Stimulated activated CD8-positive, alpha-beta memory T cell treated with anti-CD3 and anti-CD28 coated beads, Interleukin-4, amount 100 ng/mL, for 24 hours (primary cell): ENCODE measurements around the gene FAM187B.

Experiments
- DNase-seq: peaks from one replicate; pipeline ENCODE4 v3.0.0-alpha.2; 2020; ENCODE audit warnings: low read depth

Gene FAM187B

DNA sequence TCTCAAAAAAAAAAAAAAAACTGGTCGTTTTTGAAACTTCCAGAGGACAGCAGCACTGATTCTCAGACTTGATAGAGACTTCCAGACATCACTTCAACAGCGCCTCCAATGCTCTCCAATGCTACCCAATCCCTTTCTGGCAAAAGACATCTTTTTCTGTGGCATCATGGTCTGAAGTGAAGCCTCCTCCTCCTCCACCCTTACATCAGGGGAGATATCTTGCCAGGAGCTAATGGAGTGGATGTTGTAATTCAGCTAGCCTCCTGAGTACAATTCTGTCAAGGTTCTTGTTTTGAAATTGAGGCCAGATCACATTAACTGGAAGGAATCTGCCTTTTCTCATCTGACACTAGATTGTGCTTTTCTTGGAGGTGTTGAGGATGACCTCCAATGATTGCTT, 49.8 kb downstream of the FAM187B start:
- DNase-seq, result no peak

DNA sequence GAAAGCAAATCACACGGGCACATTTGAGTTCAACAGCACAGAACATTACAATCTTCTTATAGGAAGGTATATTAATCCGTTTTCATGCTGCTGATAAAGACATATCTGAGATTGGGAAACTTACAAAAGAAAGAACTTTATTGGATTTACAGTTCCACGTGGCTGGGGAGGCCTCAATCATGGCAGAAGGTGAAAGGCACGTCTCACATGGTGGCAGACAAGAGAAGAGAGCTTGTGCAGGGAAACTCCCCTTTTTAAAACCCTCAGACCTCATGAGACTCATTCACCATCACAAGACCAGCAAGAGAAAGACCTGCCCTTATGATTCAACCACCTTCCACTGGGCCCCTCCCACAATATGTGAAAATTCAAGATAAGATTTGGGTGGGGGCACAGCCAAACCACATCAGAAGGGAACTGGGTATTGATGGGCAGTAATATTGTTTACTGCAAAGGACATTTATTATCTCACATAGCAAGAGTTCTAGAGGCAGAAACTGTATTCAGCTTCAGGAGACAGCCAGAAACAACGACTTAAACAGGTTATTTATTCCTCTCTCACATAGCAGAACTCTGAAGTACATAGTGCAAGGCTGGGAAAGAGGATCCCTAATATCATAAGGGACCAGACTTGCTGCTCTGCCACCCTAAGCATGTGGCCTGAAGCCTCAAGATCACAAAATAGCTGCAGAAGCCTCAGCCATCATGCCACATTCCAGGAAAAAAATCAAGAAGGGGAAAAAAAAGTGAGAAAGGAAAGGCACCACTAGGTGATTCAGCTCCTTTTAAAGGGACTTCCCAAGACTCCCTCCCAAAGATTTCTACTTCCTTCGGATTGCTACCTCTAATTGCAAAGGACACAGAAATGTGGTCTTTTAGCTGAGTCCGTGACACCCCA, 50.9 kb downstream of the FAM187B start:
- no peak for DNase-seq

DNA sequence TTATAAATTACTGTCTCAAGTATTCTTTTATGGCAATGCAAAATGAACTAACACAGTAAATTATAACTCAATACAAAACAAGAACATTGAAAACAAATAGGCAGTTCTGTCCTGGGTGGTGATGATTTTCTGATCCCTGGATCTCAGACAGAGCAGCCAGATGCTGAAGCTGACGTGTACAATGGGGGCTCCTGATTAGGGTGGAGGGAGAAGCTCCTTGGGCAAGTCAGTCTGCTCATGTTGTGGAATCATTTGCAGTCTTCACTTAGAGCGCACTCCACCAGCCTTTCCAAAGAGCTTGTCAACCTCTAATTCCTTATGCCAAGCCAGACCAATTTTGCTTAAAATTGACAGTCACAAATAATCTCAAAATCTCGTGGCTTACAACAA, 52.4 kb downstream of the FAM187B start:
- no peak for DNase-seq
